Left kidney (tissue), 1 donor: ENCODE measurements around the gene PLAA. TPM values are rescaled to one million over a fixed set of nuclear protein-coding genes. Genes with fewer than 3 reads are reported as not detected.

Experiments used
- polyA plus RNA-seq: library from polyadenylated mRNA; unstranded; fragments of 120-200 nt; gene quantifications from one replicate; pipeline ENCODE4 v1.2.1, GENCODE V29; 2013; ENCODE audit not compliant: insufficient read length

Gene PLAA
- polyA plus RNA-seq, 1 donor, result 58.2 TPM

Other genes starting within 250 kb of the PLAA start
- 46.8 TPM for gene CAAP1, start 54.4 kb downstream of the PLAA start, polyA plus RNA-seq
- 50.1 TPM for gene IFT74, start 9.2 kb upstream of the PLAA start, polyA plus RNA-seq
- 19.4 TPM for gene LRRC19, start 58.4 kb upstream of the PLAA start, polyA plus RNA-seq
- 34.4 TPM for gene TEK, start 162.0 kb upstream of the PLAA start, polyA plus RNA-seq